Loucy (cell line): ENCODE measurements around the gene ZBED3.

Experiments used
- EZH2phosphoT487 ChIP-seq: fragments of 200-600 bp; IDR thresholded peaks from 2 replicates; pipeline ENCODE4 v1.6.1; 2018; ENCODE audit warnings: antibody characterized with exemption, mild to moderate bottlenecking, moderate library complexity, borderline replicate concordance
- TF ChIP-seq, protein P1 (sequence below): fragments of 200-600 bp; sonication (generic); conservative IDR thresholded peaks from 2 replicates; pipeline ENCODE4 v1.5.1; 2014; ENCODE audit warnings: mild to moderate bottlenecking, antibody characterized with exemption, low read length

DNA sequence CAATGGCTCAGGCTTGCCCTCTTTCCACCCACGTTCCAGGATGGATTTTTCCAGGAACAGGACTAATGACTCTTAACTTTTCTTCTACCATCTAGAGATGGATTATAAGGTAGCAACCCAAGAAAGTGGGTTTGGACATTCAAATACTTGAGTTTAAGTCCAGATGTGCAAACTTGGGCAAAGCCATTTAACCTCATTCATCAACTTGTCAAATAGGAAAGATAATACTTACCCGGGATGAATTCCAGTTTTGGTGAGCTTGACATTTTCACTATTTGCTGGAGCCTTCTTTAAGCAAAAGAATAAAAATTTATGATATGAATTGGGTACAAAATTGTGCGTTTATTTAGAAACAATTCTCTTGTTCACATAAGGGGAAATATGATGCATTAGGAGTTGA, 44.3 kb upstream of the ZBED3 start:
- TF ChIP-seq, protein P1, sequence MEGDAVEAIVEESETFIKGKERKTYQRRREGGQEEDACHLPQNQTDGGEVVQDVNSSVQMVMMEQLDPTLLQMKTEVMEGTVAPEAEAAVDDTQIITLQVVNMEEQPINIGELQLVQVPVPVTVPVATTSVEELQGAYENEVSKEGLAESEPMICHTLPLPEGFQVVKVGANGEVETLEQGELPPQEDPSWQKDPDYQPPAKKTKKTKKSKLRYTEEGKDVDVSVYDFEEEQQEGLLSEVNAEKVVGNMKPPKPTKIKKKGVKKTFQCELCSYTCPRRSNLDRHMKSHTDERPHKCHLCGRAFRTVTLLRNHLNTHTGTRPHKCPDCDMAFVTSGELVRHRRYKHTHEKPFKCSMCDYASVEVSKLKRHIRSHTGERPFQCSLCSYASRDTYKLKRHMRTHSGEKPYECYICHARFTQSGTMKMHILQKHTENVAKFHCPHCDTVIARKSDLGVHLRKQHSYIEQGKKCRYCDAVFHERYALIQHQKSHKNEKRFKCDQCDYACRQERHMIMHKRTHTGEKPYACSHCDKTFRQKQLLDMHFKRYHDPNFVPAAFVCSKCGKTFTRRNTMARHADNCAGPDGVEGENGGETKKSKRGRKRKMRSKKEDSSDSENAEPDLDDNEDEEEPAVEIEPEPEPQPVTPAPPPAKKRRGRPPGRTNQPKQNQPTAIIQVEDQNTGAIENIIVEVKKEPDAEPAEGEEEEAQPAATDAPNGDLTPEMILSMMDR, result no peak
- TF ChIP-seq EZH2phosphoT487, result no peak
